NB4 (cell line): Measurements from ENCODE around the gene CD2AP.

Experiments
- POLR2A ChIP-seq: IDR thresholded peaks from 2 replicates; pipeline ENCODE4 v1.6.1; 2011; ENCODE audit warnings: mild to moderate bottlenecking; ENCODE audit not compliant: insufficient read length; ENCODE audit errors: extremely low read depth
- TF ChIP-seq, protein P1 (sequence below): IDR thresholded peaks from one replicate; pipeline ENCODE4 v1.5.1; 2012; ENCODE audit warnings: low read depth, low read length

DNA sequence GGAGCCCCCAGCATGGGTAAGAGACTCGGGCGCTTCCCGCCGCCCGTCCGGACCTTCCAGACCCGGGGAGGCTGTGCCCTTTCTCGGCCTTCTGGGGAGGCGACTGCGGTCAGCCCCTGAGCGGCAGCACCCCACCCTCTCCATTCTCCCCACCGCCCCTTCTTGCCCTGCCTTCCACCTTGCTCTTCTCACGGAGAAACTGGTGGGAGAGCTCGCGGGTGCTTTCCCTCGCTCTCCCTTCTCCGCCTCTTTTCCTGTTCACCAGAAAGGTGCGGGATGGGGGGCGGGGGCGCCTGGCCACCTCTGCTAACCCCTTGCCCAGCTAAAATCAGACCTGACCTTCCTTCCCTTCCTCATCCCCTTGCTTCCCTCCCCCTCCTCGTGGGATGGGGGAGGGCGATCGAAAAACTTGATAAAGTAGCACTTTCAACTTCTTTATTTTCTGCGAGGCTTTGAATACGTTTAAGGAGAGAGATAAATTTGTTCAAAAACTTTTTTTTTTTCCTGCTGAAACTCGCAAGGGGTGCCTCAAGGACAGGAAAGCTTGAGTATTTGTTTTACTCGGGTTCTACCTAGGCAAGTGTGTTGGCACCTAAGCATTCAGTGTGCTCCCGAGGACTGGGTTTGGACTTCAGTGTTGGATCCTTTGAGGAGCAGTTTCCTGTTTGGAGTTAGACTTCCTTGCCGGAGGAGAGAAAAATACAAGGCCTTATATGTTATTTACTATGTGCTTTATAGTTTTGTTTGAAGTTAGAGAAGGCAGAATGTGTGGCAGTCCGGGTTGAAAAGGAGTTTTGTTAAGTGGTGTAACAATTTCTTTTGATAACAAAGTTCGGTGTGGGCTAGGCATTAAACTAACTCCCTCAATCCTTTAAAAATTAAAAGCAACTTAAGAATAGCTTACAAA, 897 bp downstream of the CD2AP start:
- TF ChIP-seq POLR2A, result no peak
- TF ChIP-seq, protein P1, sequence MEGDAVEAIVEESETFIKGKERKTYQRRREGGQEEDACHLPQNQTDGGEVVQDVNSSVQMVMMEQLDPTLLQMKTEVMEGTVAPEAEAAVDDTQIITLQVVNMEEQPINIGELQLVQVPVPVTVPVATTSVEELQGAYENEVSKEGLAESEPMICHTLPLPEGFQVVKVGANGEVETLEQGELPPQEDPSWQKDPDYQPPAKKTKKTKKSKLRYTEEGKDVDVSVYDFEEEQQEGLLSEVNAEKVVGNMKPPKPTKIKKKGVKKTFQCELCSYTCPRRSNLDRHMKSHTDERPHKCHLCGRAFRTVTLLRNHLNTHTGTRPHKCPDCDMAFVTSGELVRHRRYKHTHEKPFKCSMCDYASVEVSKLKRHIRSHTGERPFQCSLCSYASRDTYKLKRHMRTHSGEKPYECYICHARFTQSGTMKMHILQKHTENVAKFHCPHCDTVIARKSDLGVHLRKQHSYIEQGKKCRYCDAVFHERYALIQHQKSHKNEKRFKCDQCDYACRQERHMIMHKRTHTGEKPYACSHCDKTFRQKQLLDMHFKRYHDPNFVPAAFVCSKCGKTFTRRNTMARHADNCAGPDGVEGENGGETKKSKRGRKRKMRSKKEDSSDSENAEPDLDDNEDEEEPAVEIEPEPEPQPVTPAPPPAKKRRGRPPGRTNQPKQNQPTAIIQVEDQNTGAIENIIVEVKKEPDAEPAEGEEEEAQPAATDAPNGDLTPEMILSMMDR, result no peak
